Measurements from ENCODE around the gene ASPDH.

GRCh38 chr19:50516964-50517703, 3.4 kb upstream of the ASPDH start:
- no peak for TF ChIP-seq POLR2AphosphoS5 (IDR thresholded peaks at IDR 0.05; ENCODE audit: insufficient read depth, low read depth, low read length)
- no peak for TF ChIP-seq CTCF (IDR thresholded peaks at IDR 0.05; ENCODE audit: extremely low read depth in 1 of 2, insufficient read depth in 1 of 2, low read depth in 1 of 2, low read length in 2 of 2)
- no peak for TF ChIP-seq MYC (IDR thresholded peaks at IDR 0.05; ENCODE audit: low read depth, low read length)
- TF ChIP-seq EZH2 (IDR thresholded peaks at IDR 0.05; ENCODE audit: borderline replicate concordance, low read depth, low read length, severe bottlenecking) = no peak
- TF ChIP-seq JUN (IDR thresholded peaks at IDR 0.05; ENCODE audit: borderline replicate concordance, insufficient read depth, insufficient read length, low read depth) = no peak
- TF ChIP-seq POLR2A (IDR thresholded peaks at IDR 0.05; ENCODE audit: low read depth, low read length) = no peak
- TF ChIP-seq FOS (IDR thresholded peaks at IDR 0.05; ENCODE audit: borderline replicate concordance, insufficient read depth, low read length) = no peak
- TF ChIP-seq MAX (IDR thresholded peaks at IDR 0.05; ENCODE audit: insufficient read depth, insufficient read length) = no peak
- no peak for TF ChIP-seq GATA2 (IDR thresholded peaks at IDR 0.05; ENCODE audit: insufficient read depth, insufficient read length, low read depth, low read length)

Data from endothelial cell of umbilical vein (primary cell).